ENCODE data around the gene ADAMTS4.

GRCh38 chr1:161225534-161226319 is 26.9 kb upstream of the ADAMTS4 start, which contains the start of gene TOMM40L:
- TF ChIP-seq, protein P1, sequence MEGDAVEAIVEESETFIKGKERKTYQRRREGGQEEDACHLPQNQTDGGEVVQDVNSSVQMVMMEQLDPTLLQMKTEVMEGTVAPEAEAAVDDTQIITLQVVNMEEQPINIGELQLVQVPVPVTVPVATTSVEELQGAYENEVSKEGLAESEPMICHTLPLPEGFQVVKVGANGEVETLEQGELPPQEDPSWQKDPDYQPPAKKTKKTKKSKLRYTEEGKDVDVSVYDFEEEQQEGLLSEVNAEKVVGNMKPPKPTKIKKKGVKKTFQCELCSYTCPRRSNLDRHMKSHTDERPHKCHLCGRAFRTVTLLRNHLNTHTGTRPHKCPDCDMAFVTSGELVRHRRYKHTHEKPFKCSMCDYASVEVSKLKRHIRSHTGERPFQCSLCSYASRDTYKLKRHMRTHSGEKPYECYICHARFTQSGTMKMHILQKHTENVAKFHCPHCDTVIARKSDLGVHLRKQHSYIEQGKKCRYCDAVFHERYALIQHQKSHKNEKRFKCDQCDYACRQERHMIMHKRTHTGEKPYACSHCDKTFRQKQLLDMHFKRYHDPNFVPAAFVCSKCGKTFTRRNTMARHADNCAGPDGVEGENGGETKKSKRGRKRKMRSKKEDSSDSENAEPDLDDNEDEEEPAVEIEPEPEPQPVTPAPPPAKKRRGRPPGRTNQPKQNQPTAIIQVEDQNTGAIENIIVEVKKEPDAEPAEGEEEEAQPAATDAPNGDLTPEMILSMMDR (IDR thresholded peaks at IDR 0.05): no peak
- TF ChIP-seq, protein P2, sequence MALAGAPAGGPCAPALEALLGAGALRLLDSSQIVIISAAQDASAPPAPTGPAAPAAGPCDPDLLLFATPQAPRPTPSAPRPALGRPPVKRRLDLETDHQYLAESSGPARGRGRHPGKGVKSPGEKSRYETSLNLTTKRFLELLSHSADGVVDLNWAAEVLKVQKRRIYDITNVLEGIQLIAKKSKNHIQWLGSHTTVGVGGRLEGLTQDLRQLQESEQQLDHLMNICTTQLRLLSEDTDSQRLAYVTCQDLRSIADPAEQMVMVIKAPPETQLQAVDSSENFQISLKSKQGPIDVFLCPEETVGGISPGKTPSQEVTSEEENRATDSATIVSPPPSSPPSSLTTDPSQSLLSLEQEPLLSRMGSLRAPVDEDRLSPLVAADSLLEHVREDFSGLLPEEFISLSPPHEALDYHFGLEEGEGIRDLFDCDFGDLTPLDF (CRISPR knock-in tag; IDR thresholded peaks at IDR 0.05): no peak
- no peak for TF ChIP-seq ZNF138 (CRISPR knock-in tag; conservative IDR thresholded peaks at IDR 0.05)
- TF ChIP-seq ZBTB21 (CRISPR knock-in tag; IDR thresholded peaks at IDR 0.05; ENCODE audit: borderline replicate concordance): no peak
- TF ChIP-seq NR2C2 (CRISPR knock-in tag; IDR thresholded peaks at IDR 0.05): no peak
- no peak for TF ChIP-seq FOXP4 (CRISPR knock-in tag; IDR thresholded peaks at IDR 0.05)
- no peak; the same call in 1 of the 2 replicates for TF ChIP-seq ARID4B (CRISPR knock-in tag; IDR thresholded peaks at IDR 0.05; ENCODE audit: borderline replicate concordance)
